PFSK-1 (cell line): ENCODE results near the gene MTG2.

Experiments
- FOXP2 ChIP-seq: optimal IDR thresholded peaks from 2 replicates; pipeline ENCODE3; 2011; ENCODE audit warnings: borderline replicate concordance, control low read depth, inconsistent platforms; ENCODE audit not compliant: insufficient read depth; ENCODE audit errors: extremely low read length, extremely low read depth
- POLR2AphosphoS5 ChIP-seq: IDR thresholded peaks from 2 replicates; pipeline ENCODE4 v1.6.1; 2012; ENCODE audit warnings: low read depth, mild to moderate bottlenecking, control low read depth, low read length, moderate library complexity
- SIN3A ChIP-seq: IDR thresholded peaks from 2 replicates; pipeline ENCODE4 v1.6.1; 2012; ENCODE audit warnings: mild to moderate bottlenecking, low read length, moderate library complexity, borderline replicate concordance; ENCODE audit not compliant: insufficient read depth
- TAF1 ChIP-seq: IDR thresholded peaks from 2 replicates; pipeline ENCODE4 v1.6.1; 2012; ENCODE audit warnings: low read length, control low read depth, borderline replicate concordance; ENCODE audit not compliant: insufficient read depth
- TF ChIP-seq, protein P1 (sequence below), 2 experiments: IDR thresholded peaks; 2 replicates each; pipeline versions ENCODE4 v1.6.1 to v1.8.0; 2011 to 2012; ENCODE audit warnings: low read depth in 2 of 2, low read length in 2 of 2, control low read depth in 1 of 2, inconsistent platforms in 1 of 2, mild to moderate bottlenecking in 1 of 2, moderate library complexity in 1 of 2; ENCODE audit not compliant: insufficient read depth in 1 of 2

MTG2 gene

DNA sequence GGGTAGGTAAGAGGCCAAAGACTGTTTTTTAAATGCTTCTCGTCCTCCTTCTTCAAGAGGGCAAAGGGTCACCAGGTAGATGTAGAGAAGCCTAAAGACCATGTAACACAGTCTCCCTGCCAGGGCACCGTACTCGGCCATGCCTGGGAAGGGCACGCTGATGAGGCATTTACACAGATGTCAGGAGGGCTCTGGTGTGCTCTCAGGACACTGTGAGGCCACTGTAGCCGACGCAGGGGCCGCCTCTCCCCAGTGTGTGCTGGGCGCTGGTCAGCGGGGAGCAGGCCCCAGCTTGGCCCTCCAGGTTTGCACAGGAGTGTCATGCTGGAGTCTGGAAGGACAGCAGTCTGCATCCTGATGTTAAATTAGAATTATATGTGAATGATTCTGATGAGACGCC is 7.1 kb upstream of the MTG2 start:
- TF ChIP-seq SIN3A: no peak
- no peak for TF ChIP-seq FOXP2

DNA sequence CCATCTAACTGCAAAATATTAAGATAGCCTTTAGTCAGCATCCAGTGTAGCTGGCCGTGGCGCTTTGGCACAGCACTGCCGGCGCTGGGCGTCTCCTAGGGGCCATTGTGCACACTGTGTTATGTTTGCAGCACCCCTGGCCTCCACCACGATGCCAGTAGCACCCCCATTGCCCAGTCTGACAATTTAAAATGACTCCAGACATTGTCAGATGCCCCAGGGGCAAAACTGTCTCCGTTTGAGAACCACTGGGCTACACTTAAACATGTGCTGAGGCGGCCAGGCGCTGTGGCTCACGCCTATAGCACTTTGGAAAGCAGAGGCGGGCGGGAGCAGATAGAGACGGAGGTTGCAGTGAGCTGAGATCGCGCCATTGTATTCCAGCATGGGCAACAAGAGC is 6.0 kb upstream of the MTG2 start:
- TF ChIP-seq SIN3A (no peak), TAF1 (no peak), POLR2AphosphoS5 (no peak), FOXP2 (no peak)
- TF ChIP-seq, protein P1, sequence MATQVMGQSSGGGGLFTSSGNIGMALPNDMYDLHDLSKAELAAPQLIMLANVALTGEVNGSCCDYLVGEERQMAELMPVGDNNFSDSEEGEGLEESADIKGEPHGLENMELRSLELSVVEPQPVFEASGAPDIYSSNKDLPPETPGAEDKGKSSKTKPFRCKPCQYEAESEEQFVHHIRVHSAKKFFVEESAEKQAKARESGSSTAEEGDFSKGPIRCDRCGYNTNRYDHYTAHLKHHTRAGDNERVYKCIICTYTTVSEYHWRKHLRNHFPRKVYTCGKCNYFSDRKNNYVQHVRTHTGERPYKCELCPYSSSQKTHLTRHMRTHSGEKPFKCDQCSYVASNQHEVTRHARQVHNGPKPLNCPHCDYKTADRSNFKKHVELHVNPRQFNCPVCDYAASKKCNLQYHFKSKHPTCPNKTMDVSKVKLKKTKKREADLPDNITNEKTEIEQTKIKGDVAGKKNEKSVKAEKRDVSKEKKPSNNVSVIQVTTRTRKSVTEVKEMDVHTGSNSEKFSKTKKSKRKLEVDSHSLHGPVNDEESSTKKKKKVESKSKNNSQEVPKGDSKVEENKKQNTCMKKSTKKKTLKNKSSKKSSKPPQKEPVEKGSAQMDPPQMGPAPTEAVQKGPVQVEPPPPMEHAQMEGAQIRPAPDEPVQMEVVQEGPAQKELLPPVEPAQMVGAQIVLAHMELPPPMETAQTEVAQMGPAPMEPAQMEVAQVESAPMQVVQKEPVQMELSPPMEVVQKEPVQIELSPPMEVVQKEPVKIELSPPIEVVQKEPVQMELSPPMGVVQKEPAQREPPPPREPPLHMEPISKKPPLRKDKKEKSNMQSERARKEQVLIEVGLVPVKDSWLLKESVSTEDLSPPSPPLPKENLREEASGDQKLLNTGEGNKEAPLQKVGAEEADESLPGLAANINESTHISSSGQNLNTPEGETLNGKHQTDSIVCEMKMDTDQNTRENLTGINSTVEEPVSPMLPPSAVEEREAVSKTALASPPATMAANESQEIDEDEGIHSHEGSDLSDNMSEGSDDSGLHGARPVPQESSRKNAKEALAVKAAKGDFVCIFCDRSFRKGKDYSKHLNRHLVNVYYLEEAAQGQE (IDR thresholded peaks at IDR 0.05; ENCODE audit: insufficient read depth in 1 of 2, low read depth in 2 of 2, low read length in 2 of 2): no peak

DNA sequence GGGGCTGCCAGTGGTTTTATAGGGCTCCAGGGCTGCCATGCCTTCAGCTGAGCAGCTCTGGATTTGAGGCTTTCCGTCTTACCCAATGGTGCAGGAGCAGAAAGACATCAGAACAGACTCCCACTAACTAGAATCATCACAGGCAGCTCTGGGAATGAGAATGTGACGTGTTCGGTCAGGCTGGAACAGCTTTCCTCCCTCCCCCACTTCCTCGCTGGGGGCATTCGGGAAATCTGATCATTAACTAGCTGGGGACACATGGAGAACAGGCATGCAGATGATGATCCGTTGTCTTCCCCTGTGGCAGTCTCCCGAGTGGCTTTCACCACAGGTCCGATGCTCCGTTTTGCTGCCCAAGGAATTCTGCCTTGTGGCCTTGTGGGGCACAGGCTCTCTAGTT is 5.5 kb upstream of the MTG2 start:
- no peak for TF ChIP-seq TAF1
- TF ChIP-seq, protein P1 (IDR thresholded peaks at IDR 0.05; ENCODE audit: insufficient read depth in 1 of 2, low read depth in 2 of 2, low read length in 2 of 2): no peak
- no peak for TF ChIP-seq FOXP2
- TF ChIP-seq POLR2AphosphoS5: no peak
- no peak for TF ChIP-seq SIN3A

DNA sequence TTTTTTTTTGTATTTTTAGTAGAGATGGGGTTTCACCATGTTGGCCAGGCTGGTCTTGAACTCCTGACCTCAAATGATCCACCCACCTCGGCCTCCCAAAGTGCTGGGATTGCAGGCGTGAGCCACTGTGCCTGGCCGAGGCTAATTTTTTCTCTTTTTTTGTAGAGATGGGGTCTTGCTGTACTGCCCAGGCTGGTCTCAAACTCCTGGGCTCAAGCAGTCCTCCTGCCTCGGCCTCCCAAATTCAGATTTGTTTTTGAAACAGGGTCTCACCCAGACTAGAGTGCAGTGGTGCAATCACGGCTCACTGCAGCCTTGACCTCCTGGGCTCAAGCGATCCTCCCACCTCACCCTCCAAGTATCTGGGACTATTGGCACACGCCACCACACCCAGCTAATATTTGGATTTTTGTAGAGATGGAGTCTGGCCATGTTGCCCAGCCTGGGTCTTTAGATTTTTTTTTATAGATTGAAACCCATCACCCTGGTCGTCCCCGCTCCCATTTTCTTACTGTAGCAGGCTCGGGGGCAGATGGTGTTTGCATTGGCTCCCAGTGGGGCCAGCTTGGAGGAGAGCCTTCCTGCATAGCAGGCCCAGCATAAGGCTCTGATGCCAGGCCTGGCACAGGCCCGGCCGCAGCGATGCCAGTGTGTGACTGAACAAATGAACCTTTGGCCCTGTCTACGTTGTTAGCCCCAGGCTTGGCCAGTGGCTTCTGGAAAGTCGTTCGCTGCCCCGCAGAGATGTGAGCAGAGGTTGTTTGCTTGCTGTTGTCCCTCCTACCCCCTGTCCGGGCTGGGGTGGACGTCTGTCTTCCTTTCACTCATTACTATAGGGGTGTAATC is 4.3 kb upstream of the MTG2 start:
- TF ChIP-seq TAF1: no peak
- TF ChIP-seq, protein P1 (IDR thresholded peaks at IDR 0.05; ENCODE audit: insufficient read depth in 1 of 2, low read depth in 2 of 2, low read length in 2 of 2): no peak
- TF ChIP-seq FOXP2: no peak
- no peak for TF ChIP-seq POLR2AphosphoS5
- no peak for TF ChIP-seq SIN3A

DNA sequence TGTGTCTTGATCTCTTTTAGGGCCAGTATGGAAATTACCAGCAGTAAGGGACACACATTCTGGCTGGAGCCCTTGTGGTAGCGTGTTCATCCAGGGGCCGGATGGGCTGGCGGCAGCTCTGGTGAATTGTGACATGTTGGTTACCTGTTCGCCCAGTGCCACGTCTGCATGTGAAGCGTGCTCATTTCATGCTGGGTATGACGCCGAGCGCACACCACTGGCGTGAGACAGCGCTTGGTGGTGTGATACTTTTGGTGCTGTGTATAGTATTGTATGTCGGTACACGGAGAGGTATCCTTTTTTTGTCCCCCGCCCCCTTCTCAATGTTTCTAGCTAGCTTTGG is 3.7 kb upstream of the MTG2 start:
- TF ChIP-seq, protein P1 (IDR thresholded peaks at IDR 0.05; ENCODE audit: insufficient read depth in 1 of 2, low read depth in 2 of 2, low read length in 2 of 2): no peak
- no peak for TF ChIP-seq TAF1
- no peak for TF ChIP-seq POLR2AphosphoS5
- TF ChIP-seq FOXP2: no peak
- no peak for TF ChIP-seq SIN3A
